HG03558 (cell line): ENCODE data around the gene PSMA4.
"Not testable (repeated sequence)": the region's sequence is repeated elsewhere in the genome, so short reads cannot be mapped to it uniquely, and the experiment has no call there.

Experiments used
- ATAC-seq: cut with Tn5 transposase; IDR thresholded peaks from one replicate; pipeline ENCODE4 v1.9.1; 2021; ENCODE audit warnings: moderate number of reproducible peaks; ENCODE audit not compliant: unreplicated experiment; ENCODE audit errors: extremely low read depth

The PSMA4 gene

GRCh38 chr15:78550194-78550593, 9.9 kb downstream of the PSMA4 start:
- ATAC-seq = no peak

GRCh38 chr15:78550815-78551214, 10.6 kb downstream of the PSMA4 start:
- ATAC-seq = no peak

DNA sequence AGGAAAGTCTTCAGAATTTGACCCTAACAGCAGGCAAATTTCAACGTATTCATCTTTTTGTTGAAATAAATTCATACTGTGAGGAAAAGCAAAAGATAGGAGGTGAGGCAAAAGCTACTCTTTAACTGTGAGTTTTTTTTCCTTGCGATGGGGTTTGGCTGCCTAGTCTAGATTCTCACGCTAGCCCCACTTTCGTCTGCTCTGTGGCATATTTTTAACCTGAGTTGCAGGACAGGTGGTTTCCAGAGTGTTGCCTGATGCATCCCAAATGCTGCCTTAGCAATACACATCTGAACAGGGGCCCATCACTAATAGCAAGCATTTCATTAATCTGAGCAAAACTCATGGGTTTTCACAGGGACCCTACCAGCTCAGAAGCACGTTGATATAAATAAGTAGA, 11.7 kb downstream of the PSMA4 start:
- no peak for ATAC-seq

GRCh38 chr15:78552597-78552996, 12.4 kb downstream of the PSMA4 start:
- no peak for ATAC-seq

DNA sequence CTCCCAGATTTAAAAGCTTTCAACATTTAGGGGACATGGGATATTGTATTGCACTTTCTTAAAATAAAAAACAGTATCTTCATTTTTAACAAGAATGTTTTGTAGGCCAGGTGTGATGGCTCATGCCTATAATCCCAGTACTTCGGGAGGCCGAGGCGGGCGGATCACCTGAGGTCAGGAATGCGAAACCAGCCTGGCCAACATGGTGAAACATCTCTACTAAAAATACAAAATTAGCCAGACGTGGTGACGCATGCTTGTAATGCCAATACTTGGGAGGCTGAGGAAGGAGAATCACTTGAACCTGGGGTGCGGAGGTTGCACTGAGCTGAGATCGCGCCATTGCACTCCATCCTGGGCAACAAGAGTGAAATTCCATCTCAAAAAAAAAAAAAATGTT, 20.0 kb downstream of the PSMA4 start:
- ATAC-seq = not testable (repeated sequence)

DNA sequence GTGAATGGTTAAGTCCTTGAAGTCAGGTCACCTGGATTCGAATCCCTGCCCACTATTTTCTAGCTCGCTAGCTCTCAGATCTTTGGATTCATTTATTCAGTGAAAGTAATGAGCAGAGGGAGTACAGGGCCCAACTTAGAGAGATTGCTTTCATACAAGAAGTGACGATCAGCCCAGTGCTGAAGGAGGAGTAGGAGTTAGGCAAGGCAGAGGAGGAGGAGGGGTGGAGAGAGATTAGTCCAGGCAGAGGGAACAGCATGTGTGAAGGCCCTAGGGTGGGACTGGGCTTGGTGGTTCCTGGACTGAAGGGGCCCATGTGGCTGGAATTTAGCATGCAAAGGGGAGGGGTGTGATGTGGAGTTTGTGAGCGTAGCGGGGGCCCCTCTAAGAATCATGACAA, 21.2 kb downstream of the PSMA4 start:
- no peak for ATAC-seq

GRCh38 chr15:78563092-78563491, 22.8 kb downstream of the PSMA4 start:
- no peak for ATAC-seq

GRCh38 chr15:78564743-78565096, 24.5 kb downstream of the PSMA4 start:
- ATAC-seq = no peak

GRCh38 chr15:78565097-78565950, 25.1 kb downstream of the PSMA4 start, which contains the start of gene CHRNA5:
Gene CHRNA5, plus strand, starts transcription at chr15:78565520. Its CDS starts 200 bp downstream, at chr15:78565720.
- no peak for ATAC-seq

GRCh38 chr15:78565951-78566774, 25.9 kb downstream of the PSMA4 start:
- no peak for ATAC-seq

GRCh38 chr15:78567531-78567930, 27.3 kb downstream of the PSMA4 start:
- no peak for ATAC-seq

DNA sequence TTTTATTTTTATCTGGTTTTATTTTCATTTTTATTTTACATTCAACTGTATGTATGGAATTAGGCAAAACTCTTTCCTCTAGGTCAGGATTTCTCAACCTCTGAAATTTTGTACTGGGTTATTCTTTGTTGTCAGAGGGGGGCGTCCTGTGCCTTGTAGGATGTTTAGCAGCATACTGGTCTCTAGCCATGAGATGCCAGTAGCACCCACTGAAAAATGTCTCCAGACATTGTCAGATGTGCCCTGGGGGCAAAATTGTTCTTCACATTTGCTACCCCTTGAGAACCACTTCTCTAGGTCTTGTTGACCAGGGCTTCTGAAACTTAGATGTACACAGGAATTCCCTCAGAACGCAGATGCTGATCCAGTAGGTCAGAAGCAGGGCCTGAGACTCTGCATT, 30.5 kb downstream of the PSMA4 start:
- no peak for ATAC-seq

- no peak for ATAC-seq
Observed at GRCh38 chr15:78571382-78571781, 31.1 kb downstream of the PSMA4 start.

DNA sequence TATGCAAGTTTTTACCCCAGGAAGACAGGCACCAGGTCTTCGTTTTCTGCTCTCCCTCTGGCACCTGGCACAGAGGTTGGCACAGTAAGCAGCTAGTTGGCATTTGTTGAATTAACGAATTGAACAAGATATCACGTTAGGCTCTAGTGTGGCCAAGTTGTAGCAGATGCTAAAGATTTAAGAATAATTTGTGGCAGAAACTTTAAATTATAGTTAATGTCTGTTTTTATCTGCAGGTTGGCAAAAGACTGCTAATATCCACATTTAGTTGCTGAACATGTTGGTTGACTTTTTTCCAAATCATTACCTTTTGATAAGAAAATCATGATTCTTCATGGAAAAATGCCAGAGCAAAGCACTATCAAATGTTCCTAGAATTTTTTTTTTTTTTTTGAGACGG, 33.2 kb downstream of the PSMA4 start:
- ATAC-seq = no peak

DNA sequence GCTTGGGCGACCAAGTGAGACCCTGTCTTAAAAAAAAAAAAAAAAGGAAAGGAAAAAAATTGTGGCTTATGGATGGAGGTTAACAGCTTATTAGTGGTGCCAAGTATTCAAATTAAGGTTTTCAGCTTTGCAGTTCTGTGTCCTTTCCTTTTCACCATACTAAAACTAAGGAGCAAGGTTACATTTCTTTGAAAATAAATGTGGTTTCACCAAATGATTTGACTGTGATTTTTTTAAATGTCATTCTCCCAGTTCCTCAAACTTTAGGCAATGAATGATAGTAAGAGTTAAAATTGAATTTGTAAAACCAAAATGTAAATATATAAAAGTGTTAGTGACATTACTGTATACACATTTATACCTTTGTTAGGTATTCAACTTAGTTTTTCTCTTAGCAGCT, 34.7 kb downstream of the PSMA4 start:
- ATAC-seq = no peak

DNA sequence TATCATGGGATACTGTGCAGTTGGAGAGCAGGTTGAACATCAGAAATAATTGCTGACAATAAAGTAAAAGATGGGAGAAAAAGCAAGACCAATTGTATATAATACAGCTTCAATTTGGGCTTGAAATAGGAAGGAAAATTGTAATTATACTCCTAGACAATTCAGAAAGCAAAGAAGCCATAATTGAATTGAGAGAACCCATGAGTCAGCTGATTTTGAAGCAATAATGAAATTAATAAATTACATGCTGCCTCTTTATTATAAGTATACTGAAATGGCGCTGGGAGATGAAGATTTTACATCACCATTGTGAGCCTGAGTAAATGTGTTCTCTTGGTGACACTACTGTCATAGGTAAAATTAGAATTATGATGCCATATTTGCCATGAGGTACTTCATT, 57.3 kb downstream of the PSMA4 start:
- ATAC-seq = no peak

- ATAC-seq = no peak
Observed at GRCh38 chr15:78598348-78598747, 58.1 kb downstream of the PSMA4 start.

DNA sequence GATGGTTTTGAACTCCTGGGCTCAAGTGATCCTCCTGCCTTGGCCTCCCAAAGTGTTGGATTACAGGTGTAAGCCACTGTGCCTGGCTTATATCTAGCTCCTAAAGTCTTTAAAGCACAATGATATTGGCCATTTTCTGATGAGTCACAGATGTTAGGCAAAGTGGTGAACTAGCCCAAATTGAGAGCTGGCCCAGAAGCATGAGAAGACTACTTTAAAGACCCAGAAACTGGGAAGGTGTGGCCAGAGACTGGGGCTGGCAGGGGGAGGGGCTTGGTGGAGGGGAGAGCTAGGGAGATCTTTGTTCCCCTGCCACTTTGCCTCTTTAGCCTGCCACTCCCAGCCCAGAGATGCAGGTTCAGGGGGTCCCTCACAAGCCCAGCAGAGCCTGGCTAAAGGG, 58.9 kb downstream of the PSMA4 start:
- ATAC-seq = no peak
